AG20443 (cell line): Measurements from ENCODE around the gene FAM20A.

Source experiments
- DNase-seq: peaks from one replicate; pipeline ENCODE4 v3.0.0; 2012; ENCODE audit warnings: low spot score, mixed read lengths

The FAM20A gene

DNA sequence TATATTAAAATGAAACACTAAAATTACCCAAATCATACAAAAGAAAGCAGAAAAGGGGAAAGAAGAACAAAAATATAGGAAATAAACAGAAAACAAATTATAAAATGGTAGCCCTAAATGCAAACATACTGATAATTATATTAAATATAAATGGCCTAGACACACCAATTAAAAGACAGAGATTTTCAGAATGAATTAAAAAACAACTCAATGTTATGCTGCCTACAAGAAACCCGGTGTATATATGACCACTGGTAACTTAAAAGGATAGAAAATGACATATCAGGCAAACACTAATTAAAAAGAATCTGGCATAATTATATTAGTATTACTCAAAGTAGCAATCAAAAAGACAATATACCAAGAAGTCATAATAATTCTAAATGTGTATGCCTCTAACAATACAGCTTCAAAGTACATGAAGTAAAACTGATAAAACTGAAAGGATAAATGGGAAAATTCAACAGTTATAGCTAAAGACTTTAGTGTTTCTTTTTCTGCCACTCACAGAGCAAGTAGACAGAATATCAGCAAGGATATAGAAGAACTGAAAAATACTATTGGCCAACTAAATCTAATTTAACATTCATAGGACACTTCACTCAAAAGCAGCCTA is 7.5 kb upstream of the FAM20A start:
- DNase-seq: no peak

GRCh38 chr17:68606451-68607307 is 5.5 kb upstream of the FAM20A start:
- no peak for DNase-seq

DNA sequence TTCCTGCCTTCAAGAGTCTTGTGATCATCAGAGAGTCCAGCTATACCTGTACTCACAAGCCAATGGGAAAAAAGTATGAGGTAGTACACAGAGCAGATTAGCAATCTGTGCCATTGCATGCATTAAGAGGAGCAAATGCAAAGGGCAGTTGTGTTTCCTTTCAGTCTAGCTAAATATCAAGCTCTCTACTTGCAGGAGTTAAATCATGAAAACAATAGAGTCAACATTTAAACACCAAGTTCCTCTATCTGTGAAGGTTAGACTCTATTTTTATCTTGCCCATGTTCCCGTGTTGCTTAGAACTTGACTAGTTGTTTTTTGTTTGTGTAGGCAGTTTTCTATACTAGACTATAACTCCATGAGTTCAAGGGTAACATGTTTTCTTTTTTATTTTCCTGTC is 4.7 kb upstream of the FAM20A start:
- no peak for DNase-seq

DNA sequence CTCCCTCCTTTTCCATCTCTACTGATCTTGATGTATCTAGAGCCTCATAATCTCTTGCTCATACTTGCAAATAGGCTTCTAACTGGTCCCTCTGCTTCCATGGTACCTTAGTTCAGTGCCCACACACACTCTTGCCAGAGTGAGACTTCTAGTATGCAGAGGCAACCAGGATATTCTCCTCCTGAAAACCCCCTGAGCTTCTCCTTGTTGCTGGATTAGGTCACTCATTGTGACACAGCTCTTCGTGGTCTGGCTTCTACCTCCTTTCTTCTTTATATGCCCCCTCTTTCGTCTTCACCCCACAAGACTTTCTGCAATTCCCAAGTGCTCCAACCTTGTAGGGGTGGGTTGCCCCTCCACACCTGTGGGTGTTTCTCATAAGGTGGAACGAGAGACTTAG is 2.5 kb upstream of the FAM20A start:
- no peak for DNase-seq

DNA sequence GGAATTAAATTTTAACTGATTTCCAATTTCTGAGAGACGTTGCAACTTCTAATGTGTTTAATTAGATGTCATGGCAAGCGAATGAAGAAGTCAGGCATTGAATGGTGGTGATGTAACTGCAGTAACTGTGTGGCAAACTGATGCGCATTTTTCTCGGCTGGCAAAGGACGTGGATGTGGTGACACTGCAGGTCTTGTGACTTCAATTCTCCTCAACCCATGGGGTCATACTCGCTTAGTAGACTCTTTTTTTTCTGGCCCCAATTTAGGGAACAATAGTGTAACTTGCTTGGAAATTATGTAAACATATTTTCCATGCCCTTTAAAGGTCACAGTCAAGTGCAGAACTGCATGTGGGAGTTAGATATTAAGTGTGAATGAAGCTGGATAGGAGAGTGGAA is 1.9 kb upstream of the FAM20A start:
- no peak for DNase-seq

DNA sequence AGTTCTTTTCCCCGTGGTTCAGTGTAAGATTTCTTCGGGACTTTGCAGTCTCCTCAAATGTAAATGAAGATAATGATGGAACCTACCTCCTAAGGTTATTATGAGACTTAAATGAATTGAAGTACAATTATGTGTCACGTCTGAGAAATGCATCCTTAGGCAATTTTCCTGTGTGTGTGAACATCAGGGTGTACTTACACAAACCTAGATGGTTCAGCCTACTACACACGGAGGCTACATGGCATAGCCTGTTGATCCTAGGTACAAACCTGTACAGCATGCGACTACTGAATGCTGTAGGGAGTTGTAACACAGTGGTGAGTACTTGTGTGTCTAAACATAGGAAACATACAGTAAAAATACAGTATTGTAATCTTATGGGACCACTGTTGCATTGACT is 1.1 kb upstream of the FAM20A start:
- no peak for DNase-seq

DNA sequence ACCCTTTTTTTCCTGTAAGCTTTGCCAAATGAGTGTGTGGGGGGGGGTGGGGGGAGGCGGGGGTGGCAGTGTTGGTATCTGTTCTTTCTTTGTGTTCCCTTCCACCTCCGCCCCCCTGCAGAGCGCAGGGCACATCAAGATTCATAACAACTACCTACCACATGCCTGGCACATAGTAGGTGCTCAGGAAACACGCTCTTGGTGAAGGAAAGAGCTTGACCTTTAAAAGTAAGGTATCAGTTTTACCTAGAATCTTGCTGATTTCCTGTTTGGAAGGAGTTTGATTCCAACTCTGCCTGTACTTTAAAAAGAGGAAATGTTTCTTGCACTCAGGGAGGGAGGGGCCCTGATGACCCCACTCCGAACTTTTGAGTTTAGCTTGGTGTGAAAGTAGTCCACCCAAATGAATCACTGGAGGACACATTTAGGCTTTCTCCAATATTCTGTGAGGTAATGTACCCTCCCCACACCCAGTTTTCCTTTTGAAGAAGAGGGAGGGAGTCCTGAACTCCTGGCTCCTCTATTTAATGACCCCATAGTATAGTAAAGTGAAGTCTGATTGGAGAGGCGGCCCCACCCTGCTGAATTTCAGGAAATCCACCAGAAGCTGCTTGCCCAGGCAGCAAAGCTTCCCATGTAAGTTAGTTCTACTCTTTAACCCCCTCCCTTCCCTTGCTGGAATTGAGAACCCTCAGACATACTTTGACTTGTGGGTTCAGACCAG is 560 bp upstream of the FAM20A start:
- DNase-seq: no peak

DNA sequence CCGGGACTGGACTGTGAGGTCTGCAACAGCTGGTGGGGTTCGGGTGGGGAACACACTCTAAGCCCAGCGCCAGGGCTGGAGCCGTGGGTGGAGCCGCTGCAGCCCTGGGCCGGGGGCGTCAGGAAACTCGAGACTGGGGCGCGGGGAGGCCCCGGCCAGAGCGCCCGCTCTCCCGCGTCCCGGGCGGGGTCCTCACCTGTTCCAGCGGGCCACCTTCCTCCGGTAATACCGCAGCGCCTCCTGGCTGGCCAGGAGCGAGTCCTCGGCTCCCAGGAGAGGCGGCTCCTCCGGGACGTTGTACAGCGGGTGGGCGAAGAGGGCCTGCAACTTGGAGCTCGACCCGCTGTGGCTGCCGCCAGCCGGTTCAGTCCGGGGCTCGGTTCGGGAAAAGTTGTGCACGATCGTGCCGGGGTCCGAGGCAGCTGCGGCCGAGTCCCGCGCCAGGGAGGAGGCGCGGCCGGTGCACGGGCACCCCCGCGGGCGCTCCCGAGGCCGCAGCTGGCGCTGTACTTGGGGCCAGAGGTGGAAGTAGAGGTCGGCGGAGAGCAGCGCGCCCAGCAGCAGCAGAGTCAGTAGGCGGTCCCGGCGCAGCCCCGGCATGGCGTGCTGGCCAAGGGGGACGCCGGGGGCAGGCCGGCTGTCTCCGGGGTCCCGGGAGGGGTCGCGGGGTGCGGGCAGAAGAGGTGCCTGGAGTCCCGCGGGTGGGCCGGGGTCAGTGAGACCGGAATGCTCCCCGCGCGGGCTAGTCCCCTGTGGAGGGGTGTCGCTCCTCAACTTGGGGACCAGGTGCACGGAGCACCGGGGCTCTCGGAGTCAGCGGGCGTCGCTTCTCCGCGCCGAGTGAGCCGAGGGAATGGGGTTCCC is 868 bp downstream of the FAM20A start:
- peak; percentile 67 for DNase-seq

DNA sequence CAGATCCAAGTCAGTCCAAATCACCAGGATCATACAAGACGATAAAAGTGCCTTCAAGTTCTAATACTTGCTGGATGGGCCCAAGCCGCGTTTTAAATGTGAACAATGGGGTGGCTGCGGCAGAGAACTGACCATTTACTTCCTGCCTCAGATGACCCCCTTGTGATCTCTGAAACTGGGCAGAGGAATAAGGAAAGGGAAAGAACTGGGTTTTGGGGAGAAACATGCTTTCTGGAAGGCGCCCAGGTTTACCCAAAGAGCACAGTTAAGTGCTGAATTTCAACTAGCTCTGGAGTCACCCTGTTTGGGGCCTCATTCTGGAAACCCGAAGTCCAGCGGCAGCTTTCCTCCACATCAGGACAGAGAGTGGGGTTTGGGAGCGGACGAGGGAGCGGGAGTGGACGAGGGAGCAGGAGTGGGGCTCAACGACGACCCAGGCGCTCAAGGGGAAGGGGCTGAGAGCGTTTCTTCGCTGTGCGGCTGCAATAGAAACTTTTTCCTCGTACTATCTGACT is 1.6 kb downstream of the FAM20A start:
- no peak for DNase-seq

DNA sequence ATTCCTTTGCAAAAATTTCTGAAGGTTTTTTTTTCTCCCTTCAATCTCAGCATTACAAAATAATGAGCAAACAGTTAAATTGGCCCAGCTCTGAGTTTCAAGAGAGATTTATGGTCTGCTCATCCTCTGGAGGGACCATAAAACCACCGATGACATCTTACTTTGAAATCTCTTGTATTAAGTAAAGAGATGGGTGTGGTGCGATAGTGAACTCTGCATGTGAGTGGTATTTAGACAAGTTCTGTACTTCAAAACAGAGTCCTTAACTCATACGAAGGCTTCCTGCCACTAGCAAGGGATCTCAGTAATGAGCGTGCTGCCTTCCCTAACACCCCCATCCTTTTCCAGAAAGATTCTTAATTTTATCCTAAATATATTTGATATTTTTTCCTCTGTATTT is 2.1 kb downstream of the FAM20A start:
- peak; percentile 73 for DNase-seq

DNA sequence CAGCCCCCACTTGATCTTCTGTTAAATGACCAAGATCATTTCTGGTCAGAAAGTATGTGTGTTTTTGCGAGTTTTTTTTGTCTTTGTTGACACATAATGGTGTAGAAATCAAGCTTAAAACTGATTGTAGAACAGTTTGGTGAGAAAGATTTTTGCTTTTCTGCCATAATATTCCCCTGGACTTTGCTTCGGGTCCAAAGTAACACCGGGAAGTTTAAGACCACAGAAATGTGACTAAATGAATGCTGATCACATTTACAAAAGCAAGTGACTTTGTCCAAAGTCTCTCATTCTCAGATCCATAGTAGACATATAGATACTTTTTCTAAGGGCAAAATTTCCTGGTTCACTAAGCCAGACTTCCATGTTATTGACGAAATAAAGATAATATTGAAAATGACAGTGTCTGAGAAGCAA is 2.6 kb downstream of the FAM20A start:
- DNase-seq: no peak

- no peak for DNase-seq
Observed at GRCh38 chr17:68598074-68598473, 3.1 kb downstream of the FAM20A start.

DNA sequence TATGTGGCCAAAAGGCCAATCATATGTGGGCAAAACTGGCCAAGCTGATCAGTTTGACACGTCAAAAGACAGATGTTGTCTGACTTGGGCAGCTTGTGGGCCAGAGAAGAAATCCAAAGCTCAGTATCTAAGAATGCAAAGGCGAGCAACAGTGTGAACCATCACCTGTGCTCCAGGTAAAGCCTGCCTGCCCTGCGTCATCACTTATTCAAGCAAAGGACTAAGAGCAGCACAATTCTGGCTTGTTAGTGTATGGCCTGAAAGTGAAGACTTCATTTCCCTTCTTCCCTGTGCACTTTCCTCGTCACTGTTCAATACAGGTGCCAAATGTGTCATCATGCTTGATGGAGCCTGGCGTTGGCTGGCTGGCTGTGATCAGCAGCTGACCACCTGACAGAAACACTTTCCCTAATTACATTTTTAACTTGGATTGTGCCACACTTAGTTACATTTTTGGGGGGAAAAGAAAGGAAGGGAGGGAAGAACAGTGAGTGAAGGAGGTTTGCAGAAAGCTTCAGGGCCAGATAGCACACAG is 4.7 kb downstream of the FAM20A start:
- no peak for DNase-seq

DNA sequence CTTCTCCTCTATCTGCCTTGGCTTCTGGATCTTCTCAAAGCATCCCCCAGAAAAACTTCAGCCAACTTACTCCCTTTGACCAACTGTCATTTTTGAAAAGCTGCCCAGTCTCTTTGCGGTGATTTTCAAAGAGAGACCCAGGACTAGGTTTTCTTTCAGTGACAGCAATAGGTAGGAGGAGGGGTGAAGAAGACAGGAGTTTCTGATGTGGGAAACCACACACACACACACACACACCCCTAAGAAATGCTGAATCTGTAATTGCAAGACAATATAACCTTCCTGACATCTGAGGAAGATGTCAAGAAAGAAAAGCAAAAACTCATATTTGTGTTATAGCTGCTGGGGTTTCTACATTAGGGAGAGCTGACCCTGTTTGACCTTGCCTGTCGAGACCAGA is 5.2 kb downstream of the FAM20A start:
- no peak for DNase-seq

- DNase-seq: no peak
Observed at GRCh38 chr17:68595496-68595895, 5.7 kb downstream of the FAM20A start.

GRCh38 chr17:68594552-68594951 is 6.6 kb downstream of the FAM20A start:
- no peak for DNase-seq

GRCh38 chr17:68592682-68593641 is 8.2 kb downstream of the FAM20A start:
- DNase-seq: peak; percentile 24

GRCh38 chr17:68592009-68592408 is 9.2 kb downstream of the FAM20A start:
- no peak for DNase-seq

GRCh38 chr17:68591583-68591982 is 9.6 kb downstream of the FAM20A start:
- DNase-seq: peak; percentile 43

DNA sequence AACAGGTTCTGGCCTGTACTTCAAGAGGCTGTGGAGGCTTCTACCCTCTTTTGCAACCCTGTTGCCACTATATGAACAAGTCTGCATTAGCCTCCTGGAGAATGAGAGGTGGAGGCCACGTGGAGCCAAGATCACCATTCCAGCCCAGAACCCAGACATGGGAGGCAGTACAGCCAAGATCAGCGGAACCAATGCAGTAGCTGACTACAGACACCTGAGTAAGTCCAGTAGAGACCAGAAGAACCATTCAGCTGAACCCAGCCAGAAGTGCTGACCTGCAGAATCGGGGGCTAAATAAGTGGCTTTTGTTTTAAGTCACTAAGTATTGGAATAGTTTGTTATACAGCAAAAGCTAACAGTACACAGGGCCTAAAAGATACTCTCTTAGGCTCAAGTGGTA is 12.1 kb downstream of the FAM20A start:
- DNase-seq: no peak
